Stimulated activated naive CD4-positive, alpha-beta T cell treated with Interleukin-2 at 50 U/mL for 16 hours (primary cell): Measurements from ENCODE around the gene SMOC2.
"Not testable (repeated sequence)": the region's sequence is repeated elsewhere in the genome, so short reads cannot be mapped to it uniquely, and the experiment has no call there.

Experiments
- DNase-seq: peaks from one replicate; lab custom pipeline; 2025; lab: John Stamatoyannopoulos, UW

SMOC2 gene

DNA sequence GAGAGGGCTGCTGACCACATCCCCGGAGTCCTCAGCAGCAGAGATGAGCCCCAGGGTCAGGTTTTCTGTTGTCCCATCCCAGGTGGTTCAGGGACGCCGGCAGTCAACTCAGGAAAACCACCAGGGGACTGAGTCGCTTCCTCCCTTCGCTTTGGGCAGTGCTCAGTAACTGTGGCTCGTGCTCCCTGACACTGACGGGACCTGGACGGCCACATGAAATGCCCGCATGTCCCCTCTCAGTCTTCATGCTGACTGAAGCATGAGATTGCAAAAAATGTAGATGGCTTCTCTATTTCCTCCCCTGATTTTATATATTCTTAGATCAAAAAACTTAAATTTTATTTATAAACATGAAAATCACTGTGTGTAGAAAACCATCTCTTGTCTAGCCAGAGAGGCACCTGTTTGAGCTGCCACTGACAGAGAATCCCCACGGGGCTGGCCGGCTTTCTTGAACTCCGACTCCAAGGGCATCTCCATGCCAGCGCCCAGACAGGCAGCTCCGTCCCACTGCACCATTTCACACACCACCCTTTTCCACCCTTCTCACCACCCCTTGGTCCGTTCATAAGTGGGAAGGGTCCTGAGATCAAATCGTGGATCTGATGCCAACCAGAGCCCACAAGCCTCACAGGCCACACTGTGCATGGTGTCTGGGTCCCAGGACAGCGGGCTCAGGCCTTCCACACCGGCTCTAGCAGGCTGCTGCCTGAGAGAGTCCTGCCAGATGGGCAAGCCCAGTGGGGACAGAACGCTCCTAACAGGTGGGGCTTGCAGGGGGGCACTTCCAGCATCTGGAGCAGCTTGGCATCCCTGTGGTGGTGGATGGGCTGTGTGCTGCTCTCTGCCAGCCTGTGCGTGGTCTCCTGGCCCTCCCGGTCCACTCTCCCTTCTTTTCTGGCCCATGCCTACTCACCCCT, 98.2 kb downstream of the SMOC2 start:
- no peak for DNase-seq

GRCh38 chr6:168540713-168541291, 99.8 kb downstream of the SMOC2 start:
- DNase-seq, result no peak

DNA sequence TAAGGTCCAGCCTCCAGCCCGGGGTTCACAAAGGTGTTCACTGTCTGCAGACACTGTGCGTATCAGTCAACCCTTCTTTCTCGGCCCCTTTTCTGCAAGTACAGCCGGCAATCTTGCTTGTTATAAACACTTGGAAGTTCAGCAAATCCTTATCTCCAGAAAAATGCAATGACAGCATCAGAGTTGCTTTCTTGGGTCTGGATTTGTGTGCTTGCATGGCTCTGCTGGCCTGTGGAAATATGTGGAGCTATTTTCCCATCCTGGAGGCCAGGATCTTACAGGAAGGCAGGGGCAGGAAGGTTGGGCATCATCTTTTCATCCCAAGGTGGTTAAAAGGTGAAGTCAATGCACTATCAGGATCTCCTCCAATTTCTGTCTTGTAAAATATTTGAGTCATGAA, 100.3 kb downstream of the SMOC2 start:
- no peak for DNase-seq

DNA sequence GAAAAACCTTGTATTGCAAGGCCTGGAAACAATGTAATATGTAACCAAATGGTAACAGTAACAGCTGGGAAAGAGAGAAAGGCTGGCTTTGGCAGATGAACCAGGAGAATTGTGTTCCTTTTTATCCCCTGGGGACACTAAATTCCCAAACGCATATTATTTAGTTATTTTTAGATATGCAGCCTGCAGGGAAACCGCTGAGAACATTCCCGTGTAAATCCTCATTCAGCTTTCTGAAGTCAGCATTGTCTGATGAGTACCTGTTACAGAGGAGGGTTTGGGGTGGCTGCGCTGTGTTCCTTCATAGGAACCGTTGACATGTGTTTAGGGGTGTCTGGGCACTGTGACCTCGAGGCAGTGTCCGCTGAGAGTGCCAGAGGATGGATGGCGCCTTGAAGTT, 101.3 kb downstream of the SMOC2 start:
- DNase-seq, result no peak

GRCh38 chr6:168545428-168545827, 104.4 kb downstream of the SMOC2 start:
- DNase-seq, result no peak

GRCh38 chr6:168546151-168546550, 105.2 kb downstream of the SMOC2 start:
- no peak for DNase-seq

GRCh38 chr6:168546730-168547129, 105.7 kb downstream of the SMOC2 start:
- no peak for DNase-seq

DNA sequence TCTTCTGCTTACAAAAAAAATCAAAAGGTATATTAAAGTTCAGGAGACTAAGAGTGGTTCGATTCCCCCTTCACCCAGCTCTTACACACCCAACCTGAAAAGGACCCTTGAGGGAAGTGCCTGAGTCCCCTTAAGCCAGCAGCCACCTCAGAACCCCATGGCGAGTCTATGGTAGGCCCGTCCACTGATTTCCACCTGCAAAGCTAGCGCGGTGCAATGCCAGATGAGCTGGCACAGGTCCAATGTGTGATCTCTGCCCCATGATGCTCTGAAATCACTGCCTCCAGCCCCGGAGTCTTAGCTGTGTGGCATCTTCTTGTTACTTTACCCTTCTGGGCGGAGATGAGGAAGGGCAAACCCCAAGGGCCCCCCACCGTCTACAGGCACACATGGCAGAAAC, 109.3 kb downstream of the SMOC2 start:
- DNase-seq, result no peak

GRCh38 chr6:168554472-168554871, 113.5 kb downstream of the SMOC2 start:
- DNase-seq, result no peak

- no peak for DNase-seq
Observed at GRCh38 chr6:168554898-168555617, 114.1 kb downstream of the SMOC2 start.

- DNase-seq, result no peak
Observed at GRCh38 chr6:168555618-168556273, 114.8 kb downstream of the SMOC2 start.

DNA sequence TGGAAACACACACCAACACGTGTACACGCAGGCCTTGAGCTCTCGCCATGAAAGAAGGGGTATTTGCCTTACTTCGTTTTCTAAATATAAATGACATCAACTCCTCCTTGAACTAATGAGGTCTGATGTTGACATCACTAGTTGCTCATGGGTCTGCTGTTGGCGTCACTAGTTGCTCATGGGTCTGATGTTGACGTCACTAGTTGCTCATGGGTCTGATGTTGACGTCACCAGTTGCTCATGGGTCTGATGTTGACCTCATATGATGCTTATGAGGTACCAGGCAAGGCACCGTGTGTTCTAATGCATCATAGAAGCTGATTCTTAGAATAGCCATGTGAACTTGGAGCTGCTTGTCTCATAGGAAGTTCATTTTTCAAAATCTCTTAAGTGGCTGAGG, 116.5 kb downstream of the SMOC2 start:
- DNase-seq, result no peak

DNA sequence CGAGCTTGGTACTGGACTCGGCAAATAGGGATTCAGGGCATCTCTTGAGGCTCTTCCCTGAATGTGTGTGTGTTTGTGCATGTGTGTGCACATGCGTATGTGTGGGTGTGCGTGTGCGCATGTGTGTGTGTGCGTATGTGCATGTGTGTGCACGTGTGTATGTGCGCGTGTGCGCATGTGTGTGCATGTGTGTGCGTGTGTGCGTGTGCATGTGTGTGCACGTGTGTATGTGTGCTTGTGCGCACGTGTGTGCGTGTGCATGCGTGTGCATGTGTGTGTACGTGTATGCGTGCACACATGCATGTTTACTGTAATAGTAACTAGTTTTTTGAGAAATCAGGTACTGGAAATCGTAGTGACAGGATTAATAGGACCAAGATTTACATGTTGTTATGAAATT, 117.7 kb downstream of the SMOC2 start:
- no peak for DNase-seq

DNA sequence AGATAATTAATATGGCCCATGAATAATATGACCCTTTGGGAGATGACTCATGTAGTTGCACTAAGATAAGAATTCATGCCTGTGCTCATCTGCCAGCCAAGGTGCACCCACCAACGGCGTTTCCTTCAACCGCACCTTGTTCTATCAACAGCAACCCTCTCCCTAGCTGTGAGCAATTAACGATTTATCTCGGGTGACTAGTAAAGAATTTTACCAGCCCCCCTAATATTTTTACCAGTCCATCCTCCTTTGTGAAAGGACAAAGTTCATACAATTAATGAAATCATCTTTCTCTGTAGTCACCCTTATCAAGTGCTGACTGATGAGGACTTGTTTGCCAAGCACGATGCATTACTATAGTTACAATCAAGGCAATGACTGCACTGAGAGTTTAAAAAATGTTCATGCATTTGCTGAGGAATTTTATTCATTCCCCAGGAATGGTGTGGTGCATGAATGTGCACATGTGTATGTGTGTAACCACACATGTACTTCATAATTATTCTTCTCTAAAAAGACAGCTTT, 118.7 kb downstream of the SMOC2 start:
- no peak for DNase-seq

DNA sequence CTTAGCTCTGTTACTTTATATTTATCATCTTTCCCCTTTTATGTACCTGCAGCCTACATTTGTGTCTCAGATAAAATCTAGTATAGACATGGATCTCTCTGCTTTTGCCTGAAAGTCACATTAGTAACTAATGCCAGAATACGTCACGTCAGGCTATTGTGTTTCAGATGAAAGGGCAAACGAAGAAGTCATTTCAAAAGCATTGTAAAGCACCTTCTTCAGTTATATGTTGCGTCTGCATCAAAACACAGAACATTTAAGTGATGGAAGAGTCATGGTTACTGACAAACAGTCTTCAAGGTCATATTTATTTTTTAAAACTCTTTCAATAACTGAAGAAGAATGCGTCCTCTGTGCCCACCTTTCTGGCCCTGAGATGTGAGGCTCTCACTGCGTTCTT, 119.1 kb downstream of the SMOC2 start:
- no peak for DNase-seq

DNA sequence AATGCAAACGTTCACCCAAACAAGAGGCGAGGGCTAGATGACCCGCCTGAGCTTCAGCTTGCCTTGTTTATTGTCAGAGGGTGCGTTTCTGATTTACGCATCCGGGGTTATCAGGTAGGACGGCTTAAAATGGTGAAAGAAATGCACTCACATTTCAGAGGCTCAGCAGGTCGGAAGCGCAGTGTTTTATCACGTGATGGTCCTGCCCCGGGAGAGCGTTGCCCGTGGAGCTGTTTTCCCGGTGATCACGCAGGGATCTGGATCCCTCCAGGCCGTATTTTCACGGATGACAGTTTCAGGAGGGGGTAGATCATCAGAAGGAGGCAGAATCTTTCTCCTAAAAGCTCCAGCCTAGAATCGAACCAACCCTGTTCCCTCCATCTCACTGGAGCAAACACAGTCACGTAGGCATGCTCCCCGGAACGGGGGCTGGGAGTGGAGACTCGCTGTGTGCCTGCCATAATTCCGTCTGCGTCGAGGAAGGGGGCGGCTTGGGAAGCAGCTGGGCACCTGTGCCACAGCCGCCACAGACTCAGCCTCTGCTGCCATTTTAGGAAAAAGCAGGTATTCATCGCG, 121.7 kb downstream of the SMOC2 start:
- no peak for DNase-seq

- no peak for DNase-seq
Observed at GRCh38 chr6:168563656-168564055, 122.7 kb downstream of the SMOC2 start.

DNA sequence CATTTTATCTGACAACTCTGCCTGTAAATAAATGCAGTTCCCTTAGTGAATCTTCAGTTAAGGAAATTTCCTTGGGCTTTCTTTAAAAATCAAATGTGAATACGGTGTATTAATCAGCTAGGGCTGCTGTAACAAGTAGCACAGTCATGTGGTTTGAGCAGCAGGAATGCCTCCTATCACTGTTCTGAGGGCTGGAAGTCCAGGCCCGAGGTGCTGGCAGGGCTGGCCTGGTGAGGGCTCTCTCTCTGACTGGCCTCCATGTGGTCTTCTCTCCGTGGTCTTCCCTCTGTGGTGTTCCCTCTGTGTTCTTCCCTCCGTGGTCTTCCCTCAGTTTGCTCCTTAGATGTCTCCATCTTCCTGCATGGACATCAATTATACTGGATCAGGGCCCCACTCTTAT, 124.1 kb downstream of the SMOC2 start:
- DNase-seq, result no peak

GRCh38 chr6:168570211-168570610, 129.2 kb downstream of the SMOC2 start:
- no peak for DNase-seq

GRCh38 chr6:168571268-168571667, 130.3 kb downstream of the SMOC2 start:
- no peak for DNase-seq

GRCh38 chr6:168573276-168573835, 132.4 kb downstream of the SMOC2 start:
- DNase-seq, result not testable (repeated sequence)
